Natural killer cell (primary cell): ENCODE measurements around the gene PTPRT. TPM values are rescaled to one million over a fixed set of nuclear protein-coding genes. Genes with fewer than 3 reads are reported as not detected.

Experiments used
- ATAC-seq, 3 donors: fragments of 150-1000 bp in 2 of 3; fragments of 200-7000 bp in 1 of 3; cut with Tn5 transposase; 1 replicate in 1 of 3; 2 replicates in 2 of 3; pipeline ENCODE4 v1.10.0; 2021; ENCODE audit warnings: mild to moderate bottlenecking in 2 of 3, moderate library complexity in 2 of 3
- DNase-seq, 2 donors: peaks; one replicate each; pipeline versions ENCODE4 v3.0.0 to v3.0.0-alpha.2; 2013 to 2021; ENCODE audit warnings: mixed read lengths in 1 of 2
- H3K27ac ChIP-seq: one replicate; pipeline ENCODE4 v1.5.1; 2013; ENCODE audit warnings: mild to moderate bottlenecking, low read length
- H3K27me3 ChIP-seq: one replicate; pipeline ENCODE4 v1.6.1; 2013; ENCODE audit warnings: low read length; ENCODE audit not compliant: control insufficient read depth, insufficient read depth
- H3K36me3 ChIP-seq: one replicate; pipeline ENCODE4 v1.6.1; 2013; ENCODE audit warnings: low read length; ENCODE audit not compliant: control insufficient read depth, insufficient read depth
- H3K4me1 ChIP-seq: one replicate; pipeline ENCODE4 v1.6.1; 2013; ENCODE audit warnings: low read length; ENCODE audit not compliant: control insufficient read depth, insufficient read depth
- H3K4me3 ChIP-seq: one replicate; pipeline ENCODE4 v1.5.1; 2013; ENCODE audit warnings: low read length
- H3K9me3 ChIP-seq: one replicate; pipeline ENCODE4 v1.6.1; 2013; ENCODE audit warnings: low read length; ENCODE audit not compliant: control insufficient read depth, insufficient read depth
- H3K27ac Mint-ChIP-seq, 2 donors: one replicate each; pipeline ENCODE4 v1.8.0; 2022; ENCODE audit warnings: mild to moderate bottlenecking in 2 of 2, mixed read lengths in 2 of 2, moderate library complexity in 1 of 2
- H3K27me3 Mint-ChIP-seq, 2 donors: one replicate each; pipeline ENCODE4 v1.8.0; 2022; ENCODE audit warnings: low read depth in 2 of 2, mixed read lengths in 2 of 2
- H3K36me3 Mint-ChIP-seq: one replicate; pipeline ENCODE4 v1.8.0; 2022; ENCODE audit warnings: mixed read lengths
- H3K4me1 Mint-ChIP-seq, 2 donors: one replicate each; pipeline ENCODE4 v1.8.0; 2022; ENCODE audit warnings: mixed read lengths in 2 of 2
- H3K4me3 Mint-ChIP-seq: one replicate; pipeline ENCODE4 v1.8.0; 2022; ENCODE audit warnings: mild to moderate bottlenecking, moderate library complexity, mixed read lengths
- H3K9me3 Mint-ChIP-seq, 2 donors: one replicate each; pipeline ENCODE4 v1.8.0; 2022; ENCODE audit warnings: mixed read lengths in 2 of 2
- CTCF ChIP-seq: fragments of 200-600 bp; IDR thresholded peaks from one replicate; pipeline ENCODE4 v1.8.0; 2022; ENCODE audit warnings: antibody characterized with exemption
- WGBS: methylation state at CpG from one replicate; pipeline ENCODE4 v1.1.7; 2013; ENCODE audit warnings: missing lambda C conversion rate; ENCODE audit not compliant: insufficient coverage; 5-methylcytosine and 5-hydroxymethylcytosine counted together
- intact Hi-C: fragments of 100-400 bp; cut with micrococcal nuclease; formaldehyde crosslinking; loops from one replicate; pipeline ENCODE4 v1.14.2; 2022
- total RNA-seq, 4 donors: library from RNA; stranded (reverse); fragments of 120-200 nt in 1 of 4; gene quantifications; one replicate each; pipeline versions ENCODE4 v1.2.3 to v1.2.4, GENCODE V29; 2013 to 2022

PTPRT gene
- total RNA-seq, 3 donors from 2014 or later (not counting 1 experiment from before 2014, with no cell fraction given) = not detected

GRCh38 chr20:43034981-43035724 is 154.6 kb downstream of the PTPRT start:
- DNase-seq (no peak), ATAC-seq (no peak)
- Mint-ChIP-seq H3K27me3 (no peaks in the 10 kb centered on the region), H3K4me1 (no peaks in the 10 kb centered on the region), H3K4me3 (no peak overlapping the region), H3K9me3 (no peaks in the 10 kb centered on the region), H3K27ac (no peak overlapping the region), H3K36me3 (no peaks in the 10 kb centered on the region)
- Histone ChIP-seq H3K4me3 (no peak overlapping the region), H3K4me1 (no peaks in the 10 kb centered on the region), H3K27me3 (no peaks in the 10 kb centered on the region), H3K9me3 (no peaks in the 10 kb centered on the region), H3K27ac (no peak overlapping the region), H3K36me3 (no peaks in the 10 kb centered on the region)
- TF ChIP-seq CTCF = no peak
- 78% methylated on average over 9 of the region's 9 CpGs for WGBS
- intact Hi-C loops = no loop called here

DNA sequence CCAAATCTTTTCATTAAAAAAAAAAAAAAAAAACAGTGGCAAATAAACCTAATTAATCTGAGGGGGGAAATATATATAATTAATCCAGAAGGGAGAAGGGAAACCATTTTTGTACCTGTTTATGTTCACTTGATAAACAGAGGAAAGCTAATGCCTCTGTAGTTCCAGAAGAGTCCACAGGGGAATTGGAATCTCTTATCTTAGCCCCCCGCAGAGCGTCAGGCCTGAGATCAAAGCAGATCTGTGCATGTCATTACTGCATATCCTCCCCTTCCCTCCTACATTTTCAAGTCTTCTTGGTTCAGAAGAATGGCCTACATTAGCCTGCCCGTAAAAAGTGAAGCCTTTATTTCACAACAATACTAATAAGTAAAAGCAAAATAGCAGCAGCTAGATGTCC is 157.2 kb downstream of the PTPRT start:
- no peaks in the 10 kb centered on the region for H3K9me3 Mint-ChIP-seq
- H3K36me3 Mint-ChIP-seq = no peaks in the 10 kb centered on the region
- no peak for ATAC-seq

GRCh38 chr20:43029176-43029575 is 160.5 kb downstream of the PTPRT start:
- WGBS = 94% methylated on average over 8 of the region's 8 CpGs
- Mint-ChIP-seq H3K36me3 (no peaks in the 10 kb centered on the region), H3K27me3 (no peaks in the 10 kb centered on the region), H3K27ac (no peak overlapping the region), H3K4me1 (no peaks in the 10 kb centered on the region), H3K9me3 (no peaks in the 10 kb centered on the region), H3K4me3 (no peak overlapping the region)
- intact Hi-C loops = no loop called here
- ATAC-seq (no peak), DNase-seq (no peak)
- H3K36me3 ChIP-seq = no peaks in the 10 kb centered on the region
- no peak overlapping the region for H3K4me3 ChIP-seq
- no peaks in the 10 kb centered on the region for H3K27me3 ChIP-seq
- H3K4me1 ChIP-seq = no peaks in the 10 kb centered on the region
- TF ChIP-seq CTCF = no peak
- H3K27ac ChIP-seq = no peak overlapping the region
- no peaks in the 10 kb centered on the region for H3K9me3 ChIP-seq

More for the DNA sequence above, 157.2 kb downstream of the PTPRT start:
- H3K4me1 Mint-ChIP-seq = no peaks in the 10 kb centered on the region
- intact Hi-C loops = no loop called here
- no peak for TF ChIP-seq CTCF
- H3K4me3 ChIP-seq = no peak overlapping the region
- H3K9me3 ChIP-seq = no peaks in the 10 kb centered on the region
- 59% methylated on average over 3 of the region's 3 CpGs for WGBS
- H3K27me3 ChIP-seq = no peaks in the 10 kb centered on the region
- H3K27ac ChIP-seq = no peak overlapping the region
- DNase-seq = no peak
- no peaks in the 10 kb centered on the region for H3K27me3 Mint-ChIP-seq
- no peaks in the 10 kb centered on the region for H3K4me1 ChIP-seq
- H3K36me3 ChIP-seq = no peaks in the 10 kb centered on the region
- no peak overlapping the region for H3K4me3 Mint-ChIP-seq
- H3K27ac Mint-ChIP-seq = no peak overlapping the region

- intact Hi-C loops = no loop called here
- H3K36me3 ChIP-seq = no peaks in the 10 kb centered on the region
- Mint-ChIP-seq H3K27ac (no peak overlapping the region), H3K36me3 (no peaks in the 10 kb centered on the region), H3K4me1 (no peaks in the 10 kb centered on the region), H3K4me3 (no peak overlapping the region), H3K9me3 (no peaks in the 10 kb centered on the region), H3K27me3 (no peaks in the 10 kb centered on the region)
- H3K27ac ChIP-seq = no peak overlapping the region
- DNase-seq (no peak), ATAC-seq (no peak)
- no peak overlapping the region for H3K4me3 ChIP-seq
- 51% methylated on average over 3 of the region's 3 CpGs for WGBS
- no peaks in the 10 kb centered on the region for H3K4me1 ChIP-seq
- TF ChIP-seq CTCF = no peak
- no peaks in the 10 kb centered on the region for H3K9me3 ChIP-seq
- H3K27me3 ChIP-seq = no peaks in the 10 kb centered on the region
Measured at GRCh38 chr20:43028470-43028869, 161.2 kb downstream of the PTPRT start.
